HuH-7.5 (cell line): ENCODE measurements around the gene RASA3.

Experiments used
- DNase-seq: peaks from one replicate; pipeline ENCODE4 v3.0.0; 2011; ENCODE audit warnings: low spot score

The RASA3 gene

DNA sequence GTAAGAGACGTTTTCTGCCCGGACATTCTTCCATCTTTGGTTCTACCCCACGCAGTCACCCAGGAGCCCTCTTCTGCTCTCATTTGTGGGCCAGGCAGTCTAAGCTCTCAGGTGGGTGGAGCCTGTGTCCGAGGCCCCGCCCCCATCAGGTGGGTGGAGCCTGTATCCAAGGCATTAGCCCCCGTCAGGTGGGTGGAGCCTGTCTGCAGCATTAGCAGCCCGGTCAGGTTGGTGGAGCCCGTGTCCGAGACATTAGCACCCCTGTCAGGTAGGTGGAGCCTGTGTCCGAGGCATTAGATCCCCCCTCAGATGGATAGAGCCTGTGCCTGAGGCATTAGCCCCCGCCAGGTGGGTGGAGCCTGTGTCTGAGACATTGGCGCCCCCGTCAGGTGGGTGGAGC is 113.1 kb downstream of the RASA3 start:
- DNase-seq = no peak

DNA sequence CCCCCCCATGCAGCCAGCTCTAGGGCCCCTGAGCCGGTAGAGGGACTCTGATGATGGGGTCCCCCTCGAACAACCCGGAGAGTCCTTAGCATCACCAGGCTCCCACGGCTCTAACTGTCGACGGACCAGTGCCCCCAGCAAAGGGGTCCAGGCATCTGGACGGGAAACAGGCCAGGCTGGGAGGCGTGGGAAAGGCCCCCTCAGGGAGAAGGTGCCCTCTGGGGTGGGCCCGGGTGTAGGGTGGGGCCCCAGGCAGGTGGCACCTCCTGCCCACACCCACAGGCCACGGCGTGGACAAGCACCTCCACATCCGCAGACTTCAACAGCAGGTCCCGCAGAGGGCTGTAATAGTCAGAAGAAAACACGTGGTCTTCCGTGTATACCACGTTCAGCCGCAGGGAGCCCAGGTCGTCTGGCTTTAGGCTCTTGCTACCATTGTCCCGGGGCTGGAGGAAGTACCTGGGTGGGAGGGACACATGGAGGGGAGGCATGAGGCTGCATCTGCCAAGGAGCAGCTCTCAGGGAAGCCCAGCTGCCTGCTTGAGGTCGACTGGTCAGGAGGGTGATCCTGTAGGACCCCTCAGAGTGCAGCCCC is 113.9 kb downstream of the RASA3 start:
- no peak for DNase-seq

GRCh38 chr13:114017966-114018365 is 114.5 kb downstream of the RASA3 start:
- DNase-seq = no peak

GRCh38 chr13:114017028-114017630 is 115.3 kb downstream of the RASA3 start:
- no peak for DNase-seq

DNA sequence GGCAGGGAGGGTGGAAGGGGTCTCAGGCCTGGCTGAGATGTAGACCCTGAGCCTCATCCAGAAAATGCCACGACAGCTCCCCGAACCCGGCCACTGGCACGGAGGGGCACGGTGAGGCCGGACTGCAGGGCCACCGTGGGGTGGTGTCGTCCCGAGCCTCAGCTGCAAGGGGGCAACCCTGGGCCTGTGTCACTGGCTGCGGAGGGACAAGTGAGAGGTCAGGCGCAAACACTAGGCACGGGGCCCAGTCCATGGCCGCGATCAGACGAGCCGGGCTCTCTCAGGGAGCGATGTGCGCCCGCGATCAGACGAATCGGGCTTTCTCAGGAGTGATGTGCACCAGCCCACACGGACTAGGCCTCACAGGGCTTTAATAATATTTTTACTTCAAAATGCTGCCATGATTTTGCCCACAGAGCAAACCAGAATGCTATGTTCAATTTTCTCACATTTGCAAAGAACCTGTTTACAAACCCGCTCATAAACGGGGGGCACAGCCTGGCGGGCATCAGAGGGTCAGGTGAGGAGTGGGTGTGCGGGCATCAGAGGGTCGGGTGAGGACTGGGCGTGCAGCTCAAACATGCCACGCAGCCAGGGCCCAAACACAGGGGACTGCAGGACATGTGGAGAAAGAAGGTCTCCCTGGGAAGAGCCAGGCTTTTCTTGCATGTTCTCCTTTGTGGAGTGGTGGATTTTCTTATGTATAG is 115.9 kb downstream of the RASA3 start:
- no peak for DNase-seq

GRCh38 chr13:114015969-114016295 is 116.5 kb downstream of the RASA3 start:
- no peak for DNase-seq

DNA sequence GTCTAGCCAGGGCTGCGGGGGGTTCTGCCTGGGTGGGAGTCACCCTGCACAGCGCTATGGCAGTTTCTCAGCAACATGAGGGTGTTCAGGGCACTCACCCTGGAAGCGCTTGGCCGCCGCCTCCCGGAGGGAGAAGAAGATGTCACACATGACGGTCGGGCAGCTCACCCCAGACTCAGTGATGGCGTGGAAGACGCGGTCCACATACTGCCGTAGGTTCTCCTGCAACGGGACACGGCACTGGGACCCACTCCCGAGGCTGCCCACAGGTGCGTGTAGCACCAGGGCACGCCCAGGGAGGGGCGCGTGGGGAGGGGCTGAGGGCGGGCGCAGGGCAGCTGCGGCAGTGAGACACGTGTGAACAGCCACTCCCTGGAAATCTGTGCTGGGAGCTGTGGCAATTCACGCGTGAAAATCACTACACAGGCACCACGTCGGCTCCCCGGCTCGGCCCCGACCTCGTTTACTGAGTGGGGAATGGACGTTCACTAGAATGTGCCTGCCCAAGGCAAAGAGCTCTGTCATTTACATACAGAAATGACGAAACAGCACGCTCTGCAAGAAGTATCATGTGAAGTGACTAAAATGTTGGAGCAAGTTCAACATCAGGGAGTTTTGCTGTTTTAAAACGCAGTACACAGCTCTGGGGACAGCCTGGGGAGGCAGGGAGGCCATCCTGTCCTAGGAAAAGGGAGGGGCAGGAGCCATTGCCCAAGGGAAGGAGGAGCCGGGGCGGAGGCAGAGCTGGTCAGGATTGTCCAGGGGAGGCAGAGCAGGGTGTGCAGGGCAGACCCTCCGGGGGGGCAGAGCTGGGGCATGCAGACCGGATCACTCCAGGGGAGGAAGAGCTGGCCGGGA is 117.1 kb downstream of the RASA3 start:
- DNase-seq = no peak

- no peak for DNase-seq
Observed at GRCh38 chr13:114013952-114014629, 118.3 kb downstream of the RASA3 start.

DNA sequence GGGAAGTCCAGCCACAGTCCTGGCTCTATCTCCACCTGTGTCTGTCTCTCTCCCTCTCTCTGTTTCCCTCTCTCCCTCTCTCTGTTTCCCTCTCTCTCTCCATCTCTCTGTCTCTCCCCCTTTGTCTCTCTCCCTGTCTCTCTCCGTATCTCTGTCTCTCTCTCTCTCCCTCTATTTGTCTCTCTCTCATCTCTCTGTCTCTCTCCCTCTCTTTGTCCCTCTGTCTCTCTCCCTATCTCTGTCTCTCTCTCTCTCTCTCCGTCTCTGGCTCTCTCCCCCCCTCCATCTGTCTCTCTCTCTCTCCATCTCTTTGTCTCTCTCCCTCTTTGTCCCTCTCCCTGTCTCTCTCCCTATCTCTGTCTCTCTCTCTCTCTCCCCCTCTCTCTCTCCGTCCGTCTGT is 119.1 kb downstream of the RASA3 start:
- no peak for DNase-seq

GRCh38 chr13:114012921-114013320 is 119.5 kb downstream of the RASA3 start:
- no peak for DNase-seq

DNA sequence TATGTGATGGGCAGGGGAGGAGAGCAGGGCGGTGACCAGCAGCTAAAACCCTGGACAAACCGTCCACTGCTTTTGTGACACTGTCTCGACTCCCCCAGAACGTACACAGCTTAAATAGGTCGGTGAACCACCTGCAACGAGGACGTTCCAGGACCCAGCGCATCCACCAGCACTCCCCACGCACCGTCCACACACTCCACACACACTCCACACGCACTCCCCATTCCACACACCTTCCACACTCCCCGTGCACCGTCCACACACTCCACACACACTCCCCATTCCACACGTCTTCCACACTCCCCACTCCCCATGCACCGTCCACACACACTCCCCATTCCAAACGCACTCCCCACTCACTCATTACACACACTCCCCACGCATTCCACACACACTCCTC is 120.3 kb downstream of the RASA3 start:
- no peak for DNase-seq

- DNase-seq = no peak
Observed at GRCh38 chr13:114011226-114011625, 121.2 kb downstream of the RASA3 start.

- DNase-seq = no peak
Observed at GRCh38 chr13:114010401-114011101, 121.9 kb downstream of the RASA3 start.

DNA sequence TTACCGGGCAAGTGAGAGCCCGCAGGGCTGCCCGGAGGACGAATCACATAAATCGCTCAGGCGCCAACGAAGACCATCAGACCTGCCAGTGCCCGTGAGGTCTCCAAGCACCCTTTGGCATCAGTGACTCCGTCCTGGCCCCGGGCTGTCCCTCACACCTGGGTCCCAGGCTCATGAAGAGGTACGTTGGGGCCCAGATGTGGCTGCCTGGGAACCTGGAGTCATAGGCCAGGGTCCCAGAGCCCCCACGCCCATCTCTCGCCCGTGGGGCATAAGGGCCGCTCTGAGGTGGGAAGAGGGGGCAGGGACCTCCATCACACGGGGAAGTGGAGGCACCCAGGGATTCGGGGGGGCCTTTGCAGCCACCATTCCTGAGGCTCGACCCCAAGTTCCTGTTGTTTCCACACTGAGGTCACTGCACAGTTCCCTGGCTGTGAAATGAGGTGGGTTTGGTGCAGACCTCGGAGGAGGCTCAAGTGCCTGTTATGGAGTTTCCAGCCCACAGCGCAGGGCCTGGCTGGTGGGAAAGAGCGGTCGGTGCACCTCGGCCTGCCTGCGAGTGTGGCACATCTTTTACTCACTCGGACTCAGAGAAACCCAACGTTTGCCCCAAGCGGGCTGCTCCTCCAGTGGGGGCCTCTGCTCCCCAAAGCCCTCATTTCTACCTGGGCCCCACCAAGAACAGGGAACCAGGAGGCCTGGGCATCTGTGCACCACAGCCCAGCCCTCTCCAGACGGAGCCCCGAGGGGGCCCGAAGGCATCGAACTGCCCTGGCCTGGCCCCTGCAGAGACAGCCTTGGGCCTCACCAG is 122.6 kb downstream of the RASA3 start:
- DNase-seq = no peak

- no peak for DNase-seq
Observed at GRCh38 chr13:114008964-114009589, 123.3 kb downstream of the RASA3 start.

DNA sequence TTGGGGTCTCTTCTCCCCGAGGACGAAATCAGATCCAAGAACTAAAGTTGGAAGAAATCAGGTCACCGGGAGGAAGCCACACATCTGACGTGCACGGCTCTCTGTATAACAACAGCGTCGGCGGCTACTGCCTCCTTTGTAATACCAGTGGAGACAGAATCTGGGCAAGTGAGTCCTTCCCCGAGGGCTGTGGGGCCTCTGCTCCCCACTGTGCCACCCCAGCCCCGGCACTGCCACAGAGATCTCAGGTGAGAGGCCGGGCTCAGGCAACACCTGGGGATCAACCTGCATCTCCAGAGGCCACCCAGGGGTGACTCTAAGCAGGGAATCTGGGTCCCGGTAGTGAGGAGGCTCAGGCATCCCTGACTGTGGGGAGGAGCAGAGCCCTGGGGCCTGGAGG is 124.9 kb downstream of the RASA3 start:
- no peak for DNase-seq

GRCh38 chr13:114005206-114005724 is 127.2 kb downstream of the RASA3 start:
- DNase-seq = no peak

DNA sequence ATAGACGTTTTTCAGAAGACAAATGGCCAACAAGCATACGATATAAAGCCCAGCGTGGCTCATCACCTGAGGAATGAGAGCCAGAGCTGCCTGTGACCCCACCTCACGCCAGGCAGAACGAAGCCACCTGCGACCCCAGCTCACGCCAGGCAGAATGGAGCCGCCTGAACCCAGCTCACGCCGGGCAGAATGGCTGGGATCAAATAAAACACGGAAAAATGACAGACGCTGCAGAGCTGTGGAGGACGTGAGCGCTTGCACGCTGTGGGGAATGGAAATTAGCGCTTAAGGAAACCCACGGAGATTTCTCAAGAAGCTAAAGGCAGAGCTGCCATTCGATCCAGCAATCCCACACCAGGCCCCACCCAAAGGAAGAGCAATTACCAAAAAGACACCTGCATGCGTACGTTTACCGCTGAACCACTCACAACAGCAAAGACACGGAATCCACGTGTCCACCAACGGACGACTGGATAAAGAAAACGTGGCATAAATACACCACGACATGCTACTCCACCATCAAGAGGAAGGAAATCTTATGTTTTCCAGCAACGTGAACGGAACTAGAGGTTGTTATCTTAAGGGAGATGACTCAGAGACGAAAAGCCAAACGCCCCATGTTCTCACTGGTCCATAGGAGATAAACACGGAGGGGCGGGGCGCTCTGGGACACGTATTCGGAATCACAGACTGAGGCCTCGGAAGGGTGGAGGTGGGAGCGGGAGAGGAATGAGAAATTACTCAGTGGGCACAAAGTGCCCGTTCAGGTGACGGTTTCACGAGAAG is 127.8 kb downstream of the RASA3 start:
- DNase-seq = no peak

- DNase-seq = no peak
Observed at GRCh38 chr13:114002771-114003321, 129.6 kb downstream of the RASA3 start.
